Immature natural killer cell (primary cell): ENCODE measurements around the gene CLASP2. TPM values are rescaled to one million over a fixed set of nuclear protein-coding genes. Genes with fewer than 3 reads are reported as not detected.

ENCODE experiments used
- polyA plus RNA-seq, 3 donors: library from polyadenylated mRNA; unstranded; fragments of 300-500 nt; fragmentation: Illumina TruSeq; gene quantifications; one replicate each; pipeline ENCODE4 v1.2.3, GENCODE V29; 2021

The CLASP2 gene
- polyA plus RNA-seq, 3 donors from 2014 or later: 8.7 to 16.1 (median 11.2) TPM

Other genes with a start within 250 kb of the CLASP2 start
- gene PDCD6IP, start 80.4 kb upstream of the CLASP2 start, polyA plus RNA-seq: 10 to 100 TPM; 52.8 to 99.8 (median 67.0) TPM